Dendritic cell treated with granulocyte-macrophage colony-stimulating factor and Interleukin-4, amounts not matched to agents 40 ng/mL and 50 ng/mL, for 4 days (primary cell): ENCODE data around the gene LCLAT1.

Experiments
- H3K27ac Mint-ChIP-seq: one replicate; pipeline ENCODE4 v1.8.0; 2022; ENCODE audit warnings: mild to moderate bottlenecking, mixed read lengths
- H3K27me3 Mint-ChIP-seq: one replicate; pipeline ENCODE4 v1.8.0; 2022; ENCODE audit warnings: mild to moderate bottlenecking, mixed read lengths
- H3K36me3 Mint-ChIP-seq: one replicate; pipeline ENCODE4 v1.8.0; 2022; ENCODE audit warnings: low read depth, mixed read lengths
- H3K4me1 Mint-ChIP-seq: one replicate; pipeline ENCODE4 v1.8.0; 2022; ENCODE audit warnings: low read depth, mixed read lengths
- H3K4me3 Mint-ChIP-seq: one replicate; pipeline ENCODE4 v1.8.0; 2022; ENCODE audit warnings: mild to moderate bottlenecking, moderate library complexity, mixed read lengths
- H3K9me3 Mint-ChIP-seq: one replicate; pipeline ENCODE4 v1.8.0; 2022; ENCODE audit warnings: mixed read lengths
- intact Hi-C: fragments of 100-400 bp; cut with micrococcal nuclease; formaldehyde crosslinking; loops from one replicate; pipeline ENCODE4 v1.15.0; 2022

The LCLAT1 gene

GRCh38 chr2:30565851-30566358 is 118.9 kb downstream of the LCLAT1 start:
- H3K9me3 Mint-ChIP-seq = no peaks in the 10 kb centered on the region
- H3K36me3 Mint-ChIP-seq = no peaks in the 10 kb centered on the region
- no peaks in the 10 kb centered on the region for H3K27me3 Mint-ChIP-seq
- H3K27ac Mint-ChIP-seq = no peak overlapping the region
- intact Hi-C loops = no loop called here
- peaks cover 4% of the 10 kb centered on the region for H3K4me1 Mint-ChIP-seq
- no peak overlapping the region for H3K4me3 Mint-ChIP-seq

- intact Hi-C loops = no loop called here
- H3K36me3 Mint-ChIP-seq = no peaks in the 10 kb centered on the region
- H3K4me3 Mint-ChIP-seq = no peak overlapping the region
- H3K4me1 Mint-ChIP-seq = no peaks in the 10 kb centered on the region
- no peak overlapping the region for H3K27ac Mint-ChIP-seq
- H3K9me3 Mint-ChIP-seq = no peaks in the 10 kb centered on the region
- H3K27me3 Mint-ChIP-seq = no peaks in the 10 kb centered on the region
Measured at GRCh38 chr2:30566631-30567030, 119.6 kb downstream of the LCLAT1 start.

GRCh38 chr2:30567317-30567716 is 120.3 kb downstream of the LCLAT1 start:
- intact Hi-C loops = no loop called here
- no peaks in the 10 kb centered on the region for H3K36me3 Mint-ChIP-seq
- no peaks in the 10 kb centered on the region for H3K27me3 Mint-ChIP-seq
- no peaks in the 10 kb centered on the region for H3K9me3 Mint-ChIP-seq
- H3K27ac Mint-ChIP-seq = no peak overlapping the region
- H3K4me3 Mint-ChIP-seq = no peak overlapping the region
- no peaks in the 10 kb centered on the region for H3K4me1 Mint-ChIP-seq

DNA sequence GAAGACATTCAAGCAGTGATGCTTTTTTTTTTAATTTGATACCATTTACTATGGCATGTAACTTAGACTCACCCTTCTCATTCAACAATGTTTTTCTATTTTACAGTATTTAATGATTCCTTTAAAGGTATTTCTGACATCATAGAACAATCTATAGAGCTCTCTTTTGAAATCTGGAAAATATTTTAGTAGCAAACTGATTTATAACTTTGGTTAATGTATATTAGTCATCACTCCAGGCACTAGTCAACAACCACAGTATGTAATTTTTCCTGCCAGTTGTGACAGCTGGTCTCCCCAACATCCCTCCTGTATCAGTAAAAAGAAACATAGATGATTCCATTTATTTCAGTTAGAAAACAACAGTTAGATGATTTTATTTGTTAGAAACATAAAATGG is 122.9 kb downstream of the LCLAT1 start:
- no peaks in the 10 kb centered on the region for H3K4me1 Mint-ChIP-seq
- H3K4me3 Mint-ChIP-seq = no peak overlapping the region
- H3K27ac Mint-ChIP-seq = no peak overlapping the region
- intact Hi-C loops = no loop called here
- no peaks in the 10 kb centered on the region for H3K27me3 Mint-ChIP-seq
- no peaks in the 10 kb centered on the region for H3K36me3 Mint-ChIP-seq
- no peaks in the 10 kb centered on the region for H3K9me3 Mint-ChIP-seq

GRCh38 chr2:30577151-30577550 is 130.1 kb downstream of the LCLAT1 start:
- Mint-ChIP-seq H3K4me3 (no peak overlapping the region), H3K9me3 (no peaks in the 10 kb centered on the region), H3K36me3 (no peaks in the 10 kb centered on the region), H3K4me1 (peaks cover 6% of the 10 kb centered on the region), H3K27me3 (no peaks in the 10 kb centered on the region), H3K27ac (no peak overlapping the region)
- intact Hi-C loops = no loop called here

DNA sequence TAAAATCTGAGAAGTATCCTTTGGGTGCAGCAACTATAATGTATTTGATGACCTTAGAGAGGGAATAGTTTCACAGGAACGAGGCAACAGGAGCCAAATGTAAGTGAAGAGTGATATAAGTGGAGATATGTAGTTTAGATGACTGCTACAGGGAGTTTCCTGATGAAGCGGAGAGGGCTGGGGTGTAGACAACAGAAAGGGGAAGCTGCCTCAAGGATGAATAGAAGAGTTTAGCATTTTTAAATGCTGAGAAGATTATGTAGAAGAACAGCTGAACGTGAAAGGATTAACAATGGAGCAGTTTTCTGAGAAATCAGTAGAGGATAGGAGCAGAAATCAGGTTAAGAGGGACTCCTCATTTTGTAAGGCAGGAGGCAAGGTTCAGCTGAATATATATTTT is 133.3 kb downstream of the LCLAT1 start:
- Mint-ChIP-seq H3K36me3 (peaks cover 5% of the 10 kb centered on the region), H3K4me3 (no peak overlapping the region), H3K27me3 (no peaks in the 10 kb centered on the region), H3K4me1 (peaks cover 14% of the 10 kb centered on the region), H3K27ac (no peak overlapping the region), H3K9me3 (no peaks in the 10 kb centered on the region)
- intact Hi-C loops = no loop called here

DNA sequence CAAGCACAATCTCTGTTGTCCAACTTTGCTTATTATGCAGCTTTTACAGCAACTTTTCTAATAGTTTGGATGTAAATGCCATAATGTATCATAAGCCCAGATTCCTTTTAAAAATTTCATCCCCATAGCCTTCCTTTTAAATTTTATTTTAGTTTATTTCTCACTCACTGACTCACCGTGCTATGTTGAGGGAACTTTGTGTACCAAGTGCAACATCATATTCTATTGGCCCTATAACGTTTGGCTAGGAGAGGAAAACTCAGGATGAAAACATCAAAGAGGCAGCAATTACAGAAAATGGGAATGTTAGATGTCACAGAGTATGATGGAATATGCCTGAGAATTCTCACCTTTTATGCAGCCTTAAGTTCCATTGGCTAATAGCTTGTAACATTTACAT is 135.5 kb downstream of the LCLAT1 start:
- intact Hi-C loops = no loop called here
- Mint-ChIP-seq H3K27ac (no peak overlapping the region), H3K9me3 (no peaks in the 10 kb centered on the region), H3K4me3 (no peak overlapping the region), H3K27me3 (no peaks in the 10 kb centered on the region), H3K4me1 (peaks cover 14% of the 10 kb centered on the region), H3K36me3 (peaks cover 5% of the 10 kb centered on the region)

- Mint-ChIP-seq H3K27me3 (no peaks in the 10 kb centered on the region), H3K4me3 (no peak overlapping the region), H3K36me3 (peaks cover 5% of the 10 kb centered on the region), H3K27ac (no peak overlapping the region), H3K9me3 (no peaks in the 10 kb centered on the region), H3K4me1 (peaks cover 14% of the 10 kb centered on the region)
- intact Hi-C loops = no loop called here
Measured at GRCh38 chr2:30583204-30583749, 136.2 kb downstream of the LCLAT1 start.

GRCh38 chr2:30584116-30584515 is 137.1 kb downstream of the LCLAT1 start:
- peaks cover 5% of the 10 kb centered on the region for H3K36me3 Mint-ChIP-seq
- no peak overlapping the region for H3K4me3 Mint-ChIP-seq
- peaks cover 14% of the 10 kb centered on the region for H3K4me1 Mint-ChIP-seq
- no peaks in the 10 kb centered on the region for H3K27me3 Mint-ChIP-seq
- no peak overlapping the region for H3K27ac Mint-ChIP-seq
- intact Hi-C loops = no loop called here
- no peaks in the 10 kb centered on the region for H3K9me3 Mint-ChIP-seq

GRCh38 chr2:30588994-30589393 is 141.9 kb downstream of the LCLAT1 start:
- H3K4me3 Mint-ChIP-seq = no peak overlapping the region
- H3K27me3 Mint-ChIP-seq = no peaks in the 10 kb centered on the region
- intact Hi-C loops = no loop called here
- H3K36me3 Mint-ChIP-seq = peaks cover 5% of the 10 kb centered on the region
- H3K4me1 Mint-ChIP-seq = peaks cover 5% of the 10 kb centered on the region
- no peak overlapping the region for H3K27ac Mint-ChIP-seq
- no peaks in the 10 kb centered on the region for H3K9me3 Mint-ChIP-seq

DNA sequence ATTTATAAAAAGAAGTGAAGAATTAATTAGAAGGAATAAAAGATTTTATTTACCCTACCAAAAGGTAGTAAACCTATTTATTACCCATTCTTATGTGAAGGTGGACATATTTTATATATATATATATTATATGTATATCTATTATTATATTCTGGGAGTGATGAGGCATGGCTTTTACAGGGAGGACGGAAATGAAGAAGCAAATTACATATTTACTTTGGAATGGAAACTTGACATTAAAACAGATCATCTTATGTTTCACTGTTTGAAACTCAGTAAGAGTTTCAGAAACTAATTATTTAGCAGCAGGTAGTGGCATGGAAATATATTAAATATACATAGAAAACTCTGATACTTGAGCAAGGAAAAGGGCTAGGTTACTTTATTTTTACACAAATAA is 143.4 kb downstream of the LCLAT1 start:
- Mint-ChIP-seq H3K27ac (no peak overlapping the region), H3K36me3 (no peaks in the 10 kb centered on the region), H3K27me3 (no peaks in the 10 kb centered on the region), H3K4me3 (no peak overlapping the region), H3K9me3 (no peaks in the 10 kb centered on the region), H3K4me1 (no peaks in the 10 kb centered on the region)
- intact Hi-C loops = no loop called here

DNA sequence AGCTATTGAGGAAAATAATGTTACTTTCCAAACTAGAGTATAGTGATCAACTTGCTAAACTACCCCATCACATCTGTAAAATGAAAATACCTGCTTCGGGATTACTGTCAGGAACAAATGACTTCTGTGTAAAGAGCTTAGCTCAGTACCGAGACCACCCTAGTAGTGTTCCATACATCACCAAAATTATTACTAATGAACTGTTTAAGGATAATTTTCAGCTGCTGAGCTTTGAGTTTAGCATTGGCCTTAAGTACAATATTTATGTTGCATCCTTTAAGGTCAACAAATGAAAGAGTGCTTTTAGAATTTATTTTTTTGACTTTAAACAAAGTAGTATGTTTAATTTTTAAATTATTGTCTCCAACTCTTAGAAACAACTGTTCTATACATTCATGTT is 144.1 kb downstream of the LCLAT1 start:
- intact Hi-C loops = no loop called here
- Mint-ChIP-seq H3K36me3 (no peaks in the 10 kb centered on the region), H3K4me3 (no peak overlapping the region), H3K4me1 (no peaks in the 10 kb centered on the region), H3K27ac (no peak overlapping the region), H3K27me3 (no peaks in the 10 kb centered on the region), H3K9me3 (no peaks in the 10 kb centered on the region)

DNA sequence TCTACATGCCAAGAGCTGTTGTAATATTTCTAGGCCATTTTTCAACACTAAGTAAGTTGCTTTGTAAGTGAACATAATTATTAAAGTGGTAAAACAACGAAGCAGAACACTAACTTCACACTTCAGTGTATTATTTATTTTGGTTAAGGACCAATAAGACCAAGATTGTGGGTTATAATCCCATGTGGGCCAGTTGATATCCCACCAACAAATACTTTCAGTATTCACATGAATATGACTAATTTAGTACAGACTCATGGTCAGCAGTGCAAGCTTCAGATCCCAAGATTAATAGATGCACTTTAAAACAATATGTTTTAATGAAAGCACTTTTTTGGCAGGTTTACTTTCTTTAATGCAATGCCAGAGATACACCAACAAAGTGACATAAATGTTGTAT is 154.3 kb downstream of the LCLAT1 start:
- H3K36me3 Mint-ChIP-seq = peaks cover 7% of the 10 kb centered on the region
- H3K4me3 Mint-ChIP-seq = no peak overlapping the region
- intact Hi-C loops = no loop called here
- no peaks in the 10 kb centered on the region for H3K4me1 Mint-ChIP-seq
- peaks cover 28% of the 10 kb centered on the region for H3K9me3 Mint-ChIP-seq
- no peaks in the 10 kb centered on the region for H3K27me3 Mint-ChIP-seq
- H3K27ac Mint-ChIP-seq = no peak overlapping the region

GRCh38 chr2:30605197-30605596 is 158.2 kb downstream of the LCLAT1 start:
- H3K36me3 Mint-ChIP-seq = no peaks in the 10 kb centered on the region
- no peaks in the 10 kb centered on the region for H3K27me3 Mint-ChIP-seq
- peaks cover 5% of the 10 kb centered on the region for H3K9me3 Mint-ChIP-seq
- no peak overlapping the region for H3K4me3 Mint-ChIP-seq
- H3K27ac Mint-ChIP-seq = no peak overlapping the region
- no peaks in the 10 kb centered on the region for H3K4me1 Mint-ChIP-seq
- intact Hi-C loops = no loop called here

GRCh38 chr2:30608643-30609042 is 161.6 kb downstream of the LCLAT1 start:
- Mint-ChIP-seq H3K9me3 (no peaks in the 10 kb centered on the region), H3K36me3 (no peaks in the 10 kb centered on the region), H3K4me3 (no peak overlapping the region), H3K27me3 (no peaks in the 10 kb centered on the region), H3K4me1 (peaks cover 19% of the 10 kb centered on the region), H3K27ac (no peak overlapping the region)
- intact Hi-C loops = no loop called here
